Prostate gland (tissue), 2 donors: ENCODE data around the gene CCDC88A.

ENCODE experiments used
- CTCF ChIP-seq, 4 experiments: fragments of 200-600 bp in 2 of 4; fragments of 450-650 bp in 2 of 4; sonication (generic) in 2 of 4; IDR thresholded peaks; 1 replicate in 3 of 4; 2 replicates in 1 of 4; pipeline ENCODE4 v1.5.1; 2016 to 2019; ENCODE audit warnings: antibody characterized with exemption in 4 of 4, mild to moderate bottlenecking in 2 of 4, moderate library complexity in 2 of 4
- POLR2A ChIP-seq: fragments of 450-650 bp; IDR thresholded peaks from one replicate; pipeline ENCODE4 v1.6.1; 2016; ENCODE audit warnings: antibody characterized with exemption, mild to moderate bottlenecking
- POLR2AphosphoS5 ChIP-seq: sonication (generic); formaldehyde crosslinking; IDR thresholded peaks from one replicate; pipeline ENCODE4 v1.6.1; 2017; ENCODE audit warnings: antibody characterized with exemption

GRCh38 chr2:55370208-55370607, 49.4 kb downstream of the CCDC88A start:
- TF ChIP-seq POLR2AphosphoS5 (no peak), CTCF (IDR thresholded peaks at IDR 0.05) (no peak), POLR2A (no peak)
